DOHH2 (cell line): ENCODE measurements around the gene PRKCD.

Experiments
- EZH2phosphoT487 ChIP-seq: fragments of 200-600 bp; sonication (generic); IDR thresholded peaks from 2 replicates; pipeline ENCODE4 v1.6.1; 2017; ENCODE audit warnings: borderline replicate concordance, mild to moderate bottlenecking, antibody characterized with exemption, low read length, moderate library complexity, mixed read lengths
- TF ChIP-seq, protein P1 (sequence below): fragments of 200-600 bp; sonication (generic); IDR thresholded peaks from one replicate; pipeline ENCODE4 v1.5.1; 2014; ENCODE audit warnings: antibody characterized with exemption, mild to moderate bottlenecking, low read depth, low read length; ENCODE audit not compliant: poor library complexity, severe bottlenecking

DNA sequence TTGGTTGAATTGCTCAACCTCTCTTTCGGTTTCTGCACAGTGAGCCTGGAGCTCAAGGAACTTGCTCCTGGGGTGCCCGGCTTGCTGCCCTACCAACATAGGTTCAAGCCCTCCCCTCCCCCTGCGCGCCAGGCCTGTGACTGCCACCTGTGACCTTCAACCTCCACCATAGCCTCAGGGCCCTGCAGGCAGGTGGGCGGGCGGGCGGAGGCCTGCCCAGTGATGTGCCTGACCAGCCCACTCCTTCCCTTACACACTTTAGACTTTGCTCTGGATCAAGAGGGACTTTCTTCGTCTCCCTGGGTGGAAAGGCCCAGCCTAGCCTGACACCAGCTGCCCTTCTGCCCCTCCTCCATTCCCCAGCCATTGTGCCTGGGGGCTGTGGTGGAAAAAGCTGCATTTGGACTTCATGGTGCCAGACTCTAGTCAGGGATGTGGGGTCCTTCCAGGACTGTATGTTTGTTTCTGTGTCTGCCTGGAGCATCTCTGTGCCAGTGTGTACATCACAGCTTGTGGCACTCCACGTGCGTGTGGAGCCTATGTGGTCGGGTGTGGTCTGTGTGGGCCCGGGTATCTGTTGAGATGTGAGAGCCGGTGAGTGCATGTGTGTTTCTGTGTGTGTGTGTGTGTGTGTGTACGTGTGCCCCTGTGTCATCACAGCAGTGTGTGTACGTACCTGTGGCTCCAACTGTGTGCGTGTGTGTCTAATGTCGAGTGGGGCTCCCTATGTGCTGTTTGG lies 9.5 kb downstream of the PRKCD start:
- TF ChIP-seq, protein P1, sequence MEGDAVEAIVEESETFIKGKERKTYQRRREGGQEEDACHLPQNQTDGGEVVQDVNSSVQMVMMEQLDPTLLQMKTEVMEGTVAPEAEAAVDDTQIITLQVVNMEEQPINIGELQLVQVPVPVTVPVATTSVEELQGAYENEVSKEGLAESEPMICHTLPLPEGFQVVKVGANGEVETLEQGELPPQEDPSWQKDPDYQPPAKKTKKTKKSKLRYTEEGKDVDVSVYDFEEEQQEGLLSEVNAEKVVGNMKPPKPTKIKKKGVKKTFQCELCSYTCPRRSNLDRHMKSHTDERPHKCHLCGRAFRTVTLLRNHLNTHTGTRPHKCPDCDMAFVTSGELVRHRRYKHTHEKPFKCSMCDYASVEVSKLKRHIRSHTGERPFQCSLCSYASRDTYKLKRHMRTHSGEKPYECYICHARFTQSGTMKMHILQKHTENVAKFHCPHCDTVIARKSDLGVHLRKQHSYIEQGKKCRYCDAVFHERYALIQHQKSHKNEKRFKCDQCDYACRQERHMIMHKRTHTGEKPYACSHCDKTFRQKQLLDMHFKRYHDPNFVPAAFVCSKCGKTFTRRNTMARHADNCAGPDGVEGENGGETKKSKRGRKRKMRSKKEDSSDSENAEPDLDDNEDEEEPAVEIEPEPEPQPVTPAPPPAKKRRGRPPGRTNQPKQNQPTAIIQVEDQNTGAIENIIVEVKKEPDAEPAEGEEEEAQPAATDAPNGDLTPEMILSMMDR: no peak
- TF ChIP-seq EZH2phosphoT487: no peak
